ENCODE results near the gene ANKRD37.
A peak's percentile ranks its signal among the peaks of the same experiment; 100 is the strongest.

Gene ANKRD37, protein sequence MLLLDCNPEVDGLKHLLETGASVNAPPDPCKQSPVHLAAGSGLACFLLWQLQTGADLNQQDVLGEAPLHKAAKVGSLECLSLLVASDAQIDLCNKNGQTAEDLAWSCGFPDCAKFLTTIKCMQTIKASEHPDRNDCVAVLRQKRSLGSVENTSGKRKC

DNA sequence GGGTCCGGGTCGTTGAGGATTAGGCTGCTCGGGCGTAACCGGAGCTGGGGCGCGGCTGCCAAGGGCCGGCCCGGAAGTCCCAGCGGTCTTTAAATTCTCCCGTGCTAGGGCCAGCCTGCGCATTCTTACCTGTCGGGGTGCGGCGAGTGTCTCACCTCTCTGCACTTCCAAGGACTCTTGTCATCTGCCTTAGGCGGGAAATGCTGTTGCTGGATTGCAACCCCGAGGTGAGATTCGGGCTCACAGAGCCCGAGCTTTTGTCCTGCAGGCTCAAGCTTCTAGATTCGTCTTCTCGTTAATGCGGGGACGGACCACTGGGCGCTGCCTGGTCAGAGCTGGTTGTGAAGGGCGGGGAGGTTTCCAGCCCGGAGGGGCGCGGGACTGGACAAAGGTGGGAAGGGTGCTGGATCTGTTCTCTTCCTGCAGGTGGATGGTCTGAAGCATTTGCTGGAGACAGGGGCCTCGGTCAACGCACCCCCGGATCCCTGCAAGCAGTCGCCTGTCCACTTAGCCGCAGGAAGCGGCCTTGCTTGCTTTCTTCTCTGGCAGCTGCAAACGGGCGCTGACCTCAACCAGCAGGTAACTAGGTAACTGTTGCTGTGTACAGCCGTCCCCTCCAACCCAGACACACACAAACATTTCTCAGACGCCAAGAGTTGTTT lies at the start of gene ANKRD37:
ANKRD37 (plus strand) TSS at position 118 of the 662 bp plus-strand sequence; CDS start at position 201, 83 bp downstream.
- 0 out of 2 replicates have a peak, but pooled peaks have one; percentile 0 for TF ChIP-seq RAD21 (IDR thresholded peaks at IDR 0.05; ENCODE audit: low read depth)
- TF ChIP-seq, protein P1, sequence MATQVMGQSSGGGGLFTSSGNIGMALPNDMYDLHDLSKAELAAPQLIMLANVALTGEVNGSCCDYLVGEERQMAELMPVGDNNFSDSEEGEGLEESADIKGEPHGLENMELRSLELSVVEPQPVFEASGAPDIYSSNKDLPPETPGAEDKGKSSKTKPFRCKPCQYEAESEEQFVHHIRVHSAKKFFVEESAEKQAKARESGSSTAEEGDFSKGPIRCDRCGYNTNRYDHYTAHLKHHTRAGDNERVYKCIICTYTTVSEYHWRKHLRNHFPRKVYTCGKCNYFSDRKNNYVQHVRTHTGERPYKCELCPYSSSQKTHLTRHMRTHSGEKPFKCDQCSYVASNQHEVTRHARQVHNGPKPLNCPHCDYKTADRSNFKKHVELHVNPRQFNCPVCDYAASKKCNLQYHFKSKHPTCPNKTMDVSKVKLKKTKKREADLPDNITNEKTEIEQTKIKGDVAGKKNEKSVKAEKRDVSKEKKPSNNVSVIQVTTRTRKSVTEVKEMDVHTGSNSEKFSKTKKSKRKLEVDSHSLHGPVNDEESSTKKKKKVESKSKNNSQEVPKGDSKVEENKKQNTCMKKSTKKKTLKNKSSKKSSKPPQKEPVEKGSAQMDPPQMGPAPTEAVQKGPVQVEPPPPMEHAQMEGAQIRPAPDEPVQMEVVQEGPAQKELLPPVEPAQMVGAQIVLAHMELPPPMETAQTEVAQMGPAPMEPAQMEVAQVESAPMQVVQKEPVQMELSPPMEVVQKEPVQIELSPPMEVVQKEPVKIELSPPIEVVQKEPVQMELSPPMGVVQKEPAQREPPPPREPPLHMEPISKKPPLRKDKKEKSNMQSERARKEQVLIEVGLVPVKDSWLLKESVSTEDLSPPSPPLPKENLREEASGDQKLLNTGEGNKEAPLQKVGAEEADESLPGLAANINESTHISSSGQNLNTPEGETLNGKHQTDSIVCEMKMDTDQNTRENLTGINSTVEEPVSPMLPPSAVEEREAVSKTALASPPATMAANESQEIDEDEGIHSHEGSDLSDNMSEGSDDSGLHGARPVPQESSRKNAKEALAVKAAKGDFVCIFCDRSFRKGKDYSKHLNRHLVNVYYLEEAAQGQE (IDR thresholded peaks at IDR 0.05; ENCODE audit: low read depth), result no peak
- TF ChIP-seq, protein P2, sequence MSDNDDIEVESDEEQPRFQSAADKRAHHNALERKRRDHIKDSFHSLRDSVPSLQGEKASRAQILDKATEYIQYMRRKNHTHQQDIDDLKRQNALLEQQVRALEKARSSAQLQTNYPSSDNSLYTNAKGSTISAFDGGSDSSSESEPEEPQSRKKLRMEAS (IDR thresholded peaks at IDR 0.05), result no peak
- TF ChIP-seq EGR1 (IDR thresholded peaks at IDR 0.05), result no peak
- no peak for TF ChIP-seq TCF12 (IDR thresholded peaks at IDR 0.05; ENCODE audit: low read depth)
- no peak for TF ChIP-seq CREB1 (IDR thresholded peaks at IDR 0.05; ENCODE audit: low read depth)
- no peak for TF ChIP-seq YY1 (IDR thresholded peaks at IDR 0.05; ENCODE audit: low read depth)
- TF ChIP-seq TEAD4 (IDR thresholded peaks at IDR 0.05), result peak; percentile 72
- no peak for TF ChIP-seq ZBTB7A (IDR thresholded peaks at IDR 0.05; ENCODE audit: low read depth)
- TF ChIP-seq CEBPB (IDR thresholded peaks at IDR 0.05), result no peak
- TF ChIP-seq FOXM1 (IDR thresholded peaks at IDR 0.05; ENCODE audit: borderline replicate concordance, low read depth), result no peak
- TF ChIP-seq EP300 (IDR thresholded peaks at IDR 0.05; ENCODE audit: borderline replicate concordance), result no peak
- TF ChIP-seq, protein P3, sequence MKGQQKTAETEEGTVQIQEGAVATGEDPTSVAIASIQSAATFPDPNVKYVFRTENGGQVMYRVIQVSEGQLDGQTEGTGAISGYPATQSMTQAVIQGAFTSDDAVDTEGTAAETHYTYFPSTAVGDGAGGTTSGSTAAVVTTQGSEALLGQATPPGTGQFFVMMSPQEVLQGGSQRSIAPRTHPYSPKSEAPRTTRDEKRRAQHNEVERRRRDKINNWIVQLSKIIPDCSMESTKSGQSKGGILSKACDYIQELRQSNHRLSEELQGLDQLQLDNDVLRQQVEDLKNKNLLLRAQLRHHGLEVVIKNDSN (IDR thresholded peaks at IDR 0.05), result no peak
- TF ChIP-seq NFIC (IDR thresholded peaks at IDR 0.05), result 0 out of 2 replicates have a peak, but pooled peaks have one; percentile 4
- no peak for TF ChIP-seq TAF1 (IDR thresholded peaks at IDR 0.05; ENCODE audit: low read depth)

DNA sequence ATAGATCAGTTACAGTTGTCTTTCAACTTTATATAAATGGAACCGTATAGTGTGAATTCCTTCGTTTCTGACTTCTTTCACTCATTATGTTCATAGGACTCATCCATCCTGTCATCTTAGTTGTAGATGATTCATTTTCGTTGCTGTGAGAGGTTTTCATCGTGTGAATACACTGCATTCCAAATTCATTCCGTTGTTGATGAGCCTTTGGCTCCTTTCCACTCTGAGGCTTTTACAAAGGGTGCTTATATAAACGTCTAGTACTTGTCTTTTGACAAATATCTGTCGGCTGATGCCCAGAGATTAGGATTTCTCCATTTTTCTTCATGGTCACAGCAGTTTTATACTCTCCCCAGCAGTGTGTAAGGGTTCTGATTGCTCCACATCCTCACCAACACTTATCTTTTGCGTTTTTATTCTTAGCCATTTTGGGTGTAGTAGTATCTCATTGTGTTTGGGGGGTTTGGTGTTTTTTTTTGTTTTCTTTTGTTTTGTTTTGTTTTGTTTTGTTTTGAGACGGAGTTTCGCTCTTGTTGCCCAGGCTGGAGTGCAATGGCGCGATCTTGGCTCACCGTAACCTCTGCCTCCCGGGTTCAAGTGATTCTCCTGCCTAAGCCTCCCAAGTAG lies 49.6 kb upstream of the ANKRD37 start:
- no peak for TF ChIP-seq CEBPB (IDR thresholded peaks at IDR 0.05)

DNA sequence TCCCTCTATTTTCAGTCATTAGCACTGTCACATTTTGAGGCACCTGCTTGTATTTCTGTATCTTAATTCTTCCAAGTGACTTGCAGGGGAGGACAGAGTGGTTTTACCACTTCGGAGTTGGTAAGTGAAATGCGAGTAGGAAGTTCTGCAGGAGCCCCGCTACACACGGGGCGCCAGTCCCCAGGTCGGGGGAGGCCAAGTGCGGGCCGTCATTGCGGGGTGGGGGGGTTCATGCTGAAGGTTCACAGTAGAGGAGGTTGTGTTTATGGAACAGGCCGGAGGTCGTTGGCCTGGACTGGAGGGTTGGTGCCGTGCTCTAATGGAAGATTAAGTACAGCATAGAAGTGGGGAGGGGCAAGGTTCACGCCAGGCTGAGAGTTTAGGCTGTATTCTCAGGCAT lies 45.0 kb upstream of the ANKRD37 start:
- no peak for TF ChIP-seq FOXM1 (IDR thresholded peaks at IDR 0.05; ENCODE audit: borderline replicate concordance, low read depth)
- TF ChIP-seq, protein P2 (IDR thresholded peaks at IDR 0.05), result no peak
- TF ChIP-seq, protein P3 (IDR thresholded peaks at IDR 0.05), result no peak

DNA sequence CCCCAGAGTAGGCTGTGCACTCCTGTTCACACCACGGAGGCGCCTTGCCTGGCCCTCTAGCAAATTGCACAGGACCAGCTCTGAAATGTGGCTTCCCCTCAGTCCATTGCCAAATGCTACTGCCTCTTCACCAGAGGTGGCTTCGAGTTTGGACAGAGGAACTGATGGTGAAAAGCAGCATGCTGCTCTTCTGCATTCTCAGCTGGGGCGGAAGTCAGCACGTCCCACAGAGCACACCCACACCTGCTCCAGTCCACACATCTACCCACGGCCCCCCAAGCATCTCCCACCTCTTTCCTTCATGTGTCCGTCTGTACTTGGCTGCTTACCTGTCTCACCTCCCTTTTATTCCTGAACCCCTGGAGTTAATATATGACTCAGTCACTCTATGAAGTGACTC lies 44.4 kb upstream of the ANKRD37 start:
- TF ChIP-seq ZBTB7A (IDR thresholded peaks at IDR 0.05; ENCODE audit: low read depth) (no peak), RAD21 (IDR thresholded peaks at IDR 0.05; ENCODE audit: low read depth) (no peak), NFIC (IDR thresholded peaks at IDR 0.05) (no peak), FOXM1 (IDR thresholded peaks at IDR 0.05; ENCODE audit: borderline replicate concordance, low read depth) (no peak), TEAD4 (IDR thresholded peaks at IDR 0.05) (no peak), EP300 (IDR thresholded peaks at IDR 0.05; ENCODE audit: borderline replicate concordance) (no peak), TCF12 (IDR thresholded peaks at IDR 0.05; ENCODE audit: low read depth) (no peak), YY1 (IDR thresholded peaks at IDR 0.05; ENCODE audit: low read depth) (no peak)
- TF ChIP-seq, protein P3 (IDR thresholded peaks at IDR 0.05), result no peak
- TF ChIP-seq, protein P1 (IDR thresholded peaks at IDR 0.05; ENCODE audit: low read depth), result no peak
- TF ChIP-seq, protein P2 (IDR thresholded peaks at IDR 0.05), result no peak

DNA sequence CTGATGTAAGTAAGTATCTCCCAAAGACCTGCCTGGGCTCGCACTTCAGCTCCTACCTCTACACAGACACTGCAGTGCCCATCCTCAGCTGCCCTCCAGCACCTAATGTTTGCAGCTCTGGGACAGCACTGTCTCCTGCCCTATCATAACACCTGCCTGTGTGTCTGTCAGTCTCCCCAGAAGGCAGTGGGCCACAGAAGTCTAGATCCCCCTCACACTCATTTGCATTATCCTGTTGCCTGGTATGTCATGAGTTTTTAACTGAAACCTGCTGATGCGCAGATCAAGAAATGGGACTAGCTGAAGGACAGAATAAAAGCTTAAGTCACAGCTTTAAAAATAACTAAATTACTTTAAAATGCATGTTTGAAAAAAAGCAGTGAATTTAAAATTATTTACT lies 43.9 kb upstream of the ANKRD37 start:
- TF ChIP-seq ZBTB7A (IDR thresholded peaks at IDR 0.05; ENCODE audit: low read depth) (no peak), CREB1 (IDR thresholded peaks at IDR 0.05; ENCODE audit: low read depth) (no peak), TEAD4 (IDR thresholded peaks at IDR 0.05) (no peak), NFIC (IDR thresholded peaks at IDR 0.05) (no peak), TCF12 (IDR thresholded peaks at IDR 0.05; ENCODE audit: low read depth) (no peak), YY1 (IDR thresholded peaks at IDR 0.05; ENCODE audit: low read depth) (no peak), EGR1 (IDR thresholded peaks at IDR 0.05) (no peak), EP300 (IDR thresholded peaks at IDR 0.05; ENCODE audit: borderline replicate concordance) (no peak), RAD21 (IDR thresholded peaks at IDR 0.05; ENCODE audit: low read depth) (no peak)
- TF ChIP-seq, protein P1 (IDR thresholded peaks at IDR 0.05; ENCODE audit: low read depth), result no peak
- TF ChIP-seq, protein P2 (IDR thresholded peaks at IDR 0.05), result no peak
- TF ChIP-seq, protein P3 (IDR thresholded peaks at IDR 0.05), result no peak
